Endodermal cell (in vitro differentiated cells): Measurements from ENCODE around the gene DNAJC5. TPM values are rescaled to one million over a fixed set of nuclear protein-coding genes. Genes with fewer than 3 reads are reported as not detected.

Experiments used
- DNase-seq: peaks from one replicate; pipeline ENCODE4 v3.0.0-alpha.2; 2017
- H3K27ac ChIP-seq: 2 replicates; pipeline ENCODE4 v1.5.1; 2013; ENCODE audit warnings: mild to moderate bottlenecking, low read depth, low read length, moderate library complexity
- H3K27me3 ChIP-seq: 2 replicates; pipeline ENCODE4 v1.6.1; 2013; ENCODE audit warnings: mild to moderate bottlenecking, low read length, moderate library complexity; ENCODE audit not compliant: insufficient read depth, control insufficient read depth, poor library complexity, severe bottlenecking
- H3K36me3 ChIP-seq: 2 replicates; pipeline ENCODE4 v1.7.0; 2013; ENCODE audit warnings: mild to moderate bottlenecking, low read length, moderate library complexity; ENCODE audit not compliant: control insufficient read depth, insufficient read depth
- H3K4me1 ChIP-seq: one replicate; pipeline ENCODE4 v1.7.0; 2013; ENCODE audit warnings: low read length; ENCODE audit not compliant: control insufficient read depth, insufficient read depth
- H3K4me3 ChIP-seq: 2 replicates; pipeline ENCODE4 v1.5.1; 2013; ENCODE audit warnings: mild to moderate bottlenecking, low read length, moderate library complexity
- H3K9ac ChIP-seq: 2 replicates; pipeline ENCODE4 v1.6.1; 2013; ENCODE audit warnings: mild to moderate bottlenecking, low read length, moderate library complexity; ENCODE audit not compliant: poor library complexity, severe bottlenecking; ENCODE audit errors: extremely low read depth
- H3K9me3 ChIP-seq: 2 replicates; pipeline ENCODE4 v1.6.1; 2013; ENCODE audit warnings: mild to moderate bottlenecking, low read length, moderate library complexity; ENCODE audit not compliant: control insufficient read depth
- H3K27ac Mint-ChIP-seq: 2 replicates; pipeline ENCODE4 v1.8.0; 2020; ENCODE audit warnings: mixed read lengths
- H3K27me3 Mint-ChIP-seq: 2 replicates; pipeline ENCODE4 v1.8.0; 2021; ENCODE audit warnings: mild to moderate bottlenecking, mixed read lengths; ENCODE audit not compliant: insufficient read depth
- H3K36me3 Mint-ChIP-seq: 2 replicates; pipeline ENCODE4 v1.8.0; 2020; ENCODE audit warnings: low read depth, mixed read lengths
- H3K4me1 Mint-ChIP-seq: 2 replicates; pipeline ENCODE4 v1.8.0; 2020; ENCODE audit warnings: mixed read lengths
- H3K4me3 Mint-ChIP-seq: 2 replicates; pipeline ENCODE4 v1.8.0; 2020; ENCODE audit warnings: mild to moderate bottlenecking, moderate library complexity, mixed read lengths
- H3K9me3 Mint-ChIP-seq: 2 replicates; pipeline ENCODE4 v1.8.0; 2020; ENCODE audit warnings: mild to moderate bottlenecking, mixed read lengths
- WGBS, 2 experiments: methylation state at CpG; one replicate each; pipeline versions ENCODE4 v1.1.5 to v1.1.7; 2013; ENCODE audit warnings: missing lambda C conversion rate in 2 of 2, mixed read lengths in 1 of 2; ENCODE audit not compliant: insufficient coverage in 1 of 2, insufficient read length in 1 of 2; 5-methylcytosine and 5-hydroxymethylcytosine counted together
- long read RNA-seq, 4 experiments: library from polyadenylated mRNA in 2 of 4; library from RNA in 1 of 4; library from capped mRNA in 1 of 4; stranded (forward) in 3 of 4; unstranded in 1 of 4; transcript quantifications; one replicate each; pipeline ENCODE4 v2.0.0, GENCODE V29; 2020 to 2021; ENCODE audit warnings: inconsistent platforms in 1 of 4
- polyA plus RNA-seq, 2 experiments: library from polyadenylated mRNA; stranded (reverse); fragments of 50-300 nt; gene quantifications; one replicate each; pipeline ENCODE4 v1.2.3, GENCODE V29; 2013
- total RNA-seq, 2 donors: library from RNA; stranded (reverse); fragmentation: NEBNext Ultra II Directional in 1 of 2; extraction: Animal tissue kit (Norgen Biotek cat#: 25700) in 1 of 2; gene quantifications; 2 replicates in 1 of 2; 3 replicates in 1 of 2; pipeline ENCODE4 v1.2.1, GENCODE V29; 2021
- TF ChIP-seq, protein P1 (sequence below): fragments of 200-600 bp; sonication (generic); conservative IDR thresholded peaks from 2 replicates; pipeline ENCODE4 v1.5.0; 2021; ENCODE audit warnings: antibody characterized with exemption, mild to moderate bottlenecking

The DNAJC5 gene, protein sequence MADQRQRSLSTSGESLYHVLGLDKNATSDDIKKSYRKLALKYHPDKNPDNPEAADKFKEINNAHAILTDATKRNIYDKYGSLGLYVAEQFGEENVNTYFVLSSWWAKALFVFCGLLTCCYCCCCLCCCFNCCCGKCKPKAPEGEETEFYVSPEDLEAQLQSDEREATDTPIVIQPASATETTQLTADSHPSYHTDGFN
- total RNA-seq = 10 to 100 TPM; 25.8 to 26.8 TPM
- polyA plus RNA-seq (2013, experiment 1 of 2) = 26.0 TPM
- 25.3 TPM for polyA plus RNA-seq (2013, experiment 2 of 2)
- long read RNA-seq, experiment 1, full-length matches to known transcripts = 3 of 16 reads
- long read RNA-seq, experiment 1, partial matches to known transcripts = 0 of 16 reads
- long read RNA-seq, experiment 1, other reads (novel, unspliced or antisense) = 13 of 16 reads
- long read RNA-seq, experiment 2, full-length matches to known transcripts = 14 of 36 reads
- long read RNA-seq, experiment 2, partial matches to known transcripts = 2 of 36 reads
- long read RNA-seq, experiment 2, other reads (novel, unspliced or antisense) = 20 of 36 reads
- long read RNA-seq, experiment 3, full-length matches to known transcripts = 1 of 3 reads
- long read RNA-seq, experiment 3, partial matches to known transcripts = 2 of 3 reads
- long read RNA-seq, experiment 3, other reads (novel, unspliced or antisense) = 0 of 3 reads
- long read RNA-seq, experiment 4, partial matches to known transcripts = 0 of 4 reads
- long read RNA-seq, experiment 4, other reads (novel, unspliced or antisense) = 4 of 4 reads

DNA sequence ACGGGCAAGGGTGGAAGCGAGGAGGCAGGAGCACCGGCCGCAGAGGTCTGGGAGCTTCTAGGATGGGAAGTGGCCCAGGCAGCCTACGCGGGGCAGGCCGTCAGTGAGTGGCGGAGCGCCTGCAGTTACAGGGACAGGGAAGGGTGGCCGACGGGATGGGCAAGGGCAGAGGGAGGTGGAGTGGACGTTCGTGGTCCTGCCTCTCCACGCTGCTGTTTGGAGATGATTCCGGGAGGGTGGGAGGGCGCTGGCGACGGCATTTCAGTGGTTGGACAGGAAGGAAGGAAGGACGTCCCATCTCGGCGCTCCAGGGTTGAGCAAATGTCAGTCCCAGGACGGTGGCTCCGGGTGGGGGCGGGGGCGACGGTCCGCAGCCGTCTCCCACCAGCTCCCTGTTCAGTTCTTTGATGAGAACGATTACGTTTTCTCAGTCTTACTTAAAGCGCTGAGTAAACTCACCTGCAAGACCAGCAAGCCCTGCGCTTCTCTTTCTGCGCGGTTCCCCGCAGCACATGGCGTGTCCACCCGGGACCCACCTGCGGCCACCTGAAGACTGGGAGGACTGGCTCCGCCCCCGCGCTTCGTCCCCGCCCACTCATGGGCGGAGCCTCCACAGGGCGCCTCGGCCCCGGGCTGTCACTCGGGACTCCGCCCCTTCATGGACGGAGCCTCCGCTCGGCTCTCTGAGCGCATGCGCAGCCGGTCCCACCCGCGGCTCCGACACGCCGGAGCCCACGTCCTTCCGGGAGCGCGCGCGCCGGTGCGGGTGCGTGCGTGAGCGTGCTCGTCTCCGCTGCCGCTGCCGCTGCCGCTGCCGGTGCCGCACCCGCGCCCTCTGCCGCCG is at the start of gene DNAJC5:
TSS of gene DNAJC5 (plus strand) at position 769 of the 844 bp plus-strand sequence. CDS start 33,220 bp downstream, outside the sequence.
- H3K27ac Mint-ChIP-seq = peak within 1 kb of the TSS; percentile 71
- peak within 1 kb of the TSS; percentile 67 for H3K4me3 Mint-ChIP-seq
- Histone ChIP-seq H3K9me3 (no peaks in the 10 kb centered on the region), H3K4me3 (peak within 1 kb of the TSS; percentile 93), H3K36me3 (peaks cover 23% of the 10 kb centered on the region), H3K27me3 (peaks cover 20% of the 10 kb centered on the region), H3K27ac (no peak within 1 kb of the TSS), H3K4me1 (peaks cover 7% of the 10 kb centered on the region), H3K9ac (peak within 1 kb of the TSS; percentile 86)
- WGBS, 2 experiments = 3 to 4% methylated on average over 37 to 82 of the region's 82 CpGs
- TF ChIP-seq, protein P1, sequence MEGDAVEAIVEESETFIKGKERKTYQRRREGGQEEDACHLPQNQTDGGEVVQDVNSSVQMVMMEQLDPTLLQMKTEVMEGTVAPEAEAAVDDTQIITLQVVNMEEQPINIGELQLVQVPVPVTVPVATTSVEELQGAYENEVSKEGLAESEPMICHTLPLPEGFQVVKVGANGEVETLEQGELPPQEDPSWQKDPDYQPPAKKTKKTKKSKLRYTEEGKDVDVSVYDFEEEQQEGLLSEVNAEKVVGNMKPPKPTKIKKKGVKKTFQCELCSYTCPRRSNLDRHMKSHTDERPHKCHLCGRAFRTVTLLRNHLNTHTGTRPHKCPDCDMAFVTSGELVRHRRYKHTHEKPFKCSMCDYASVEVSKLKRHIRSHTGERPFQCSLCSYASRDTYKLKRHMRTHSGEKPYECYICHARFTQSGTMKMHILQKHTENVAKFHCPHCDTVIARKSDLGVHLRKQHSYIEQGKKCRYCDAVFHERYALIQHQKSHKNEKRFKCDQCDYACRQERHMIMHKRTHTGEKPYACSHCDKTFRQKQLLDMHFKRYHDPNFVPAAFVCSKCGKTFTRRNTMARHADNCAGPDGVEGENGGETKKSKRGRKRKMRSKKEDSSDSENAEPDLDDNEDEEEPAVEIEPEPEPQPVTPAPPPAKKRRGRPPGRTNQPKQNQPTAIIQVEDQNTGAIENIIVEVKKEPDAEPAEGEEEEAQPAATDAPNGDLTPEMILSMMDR = no peak
- H3K36me3 Mint-ChIP-seq = peaks cover 35% of the 10 kb centered on the region
- no peaks in the 10 kb centered on the region for H3K9me3 Mint-ChIP-seq
- H3K27me3 Mint-ChIP-seq = peaks cover 27% of the 10 kb centered on the region
- peak; percentile 98 for DNase-seq
- peaks cover 33% of the 10 kb centered on the region for H3K4me1 Mint-ChIP-seq

DNA sequence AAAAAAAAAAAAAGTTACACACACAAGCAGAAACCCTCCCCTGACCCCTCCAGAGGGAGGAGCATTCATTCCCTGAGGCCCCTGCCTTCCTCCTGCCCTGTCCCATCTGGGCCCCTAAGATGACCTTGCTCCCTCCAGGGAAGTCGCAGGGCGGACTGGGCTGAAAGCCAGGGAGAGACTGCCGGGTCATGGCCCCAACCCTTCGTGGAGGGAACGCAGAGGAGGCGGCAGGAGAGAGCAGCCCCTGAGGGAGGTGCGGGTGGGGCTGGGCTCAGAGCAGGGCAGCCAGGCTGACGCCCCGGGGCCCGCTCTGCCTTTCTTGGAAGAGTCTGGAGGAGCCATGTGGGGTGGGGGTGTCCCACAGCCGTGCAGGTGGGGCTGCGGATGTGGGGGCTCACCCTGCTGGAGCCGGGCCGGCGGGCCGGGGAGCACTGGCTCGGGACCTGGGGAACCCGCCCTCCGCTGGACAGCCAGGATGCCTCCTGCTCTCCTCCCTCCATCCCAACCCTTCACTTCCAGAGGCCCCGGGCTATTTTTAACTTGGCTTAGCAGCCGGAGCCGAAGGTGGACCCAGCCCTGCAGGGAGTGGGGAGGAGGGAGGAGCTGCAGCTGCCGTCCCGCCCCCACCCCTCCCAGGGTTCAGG is 48.7 kb upstream of the DNAJC5 start:
- WGBS, 2 experiments = 21 to 26% methylated on average over 6 to 24 of the region's 24 CpGs
- no peaks in the 10 kb centered on the region for H3K9me3 Mint-ChIP-seq
- H3K4me3 ChIP-seq = peak overlapping the region; percentile 29
- no peaks in the 10 kb centered on the region for H3K9me3 ChIP-seq
- H3K27me3 Mint-ChIP-seq = peaks cover 7% of the 10 kb centered on the region
- H3K4me1 ChIP-seq = peaks cover 6% of the 10 kb centered on the region
- H3K4me3 Mint-ChIP-seq = peak overlapping the region; percentile 50
- peak overlapping the region; percentile 64 for H3K27ac Mint-ChIP-seq
- peaks cover 2% of the 10 kb centered on the region for H3K4me1 Mint-ChIP-seq
- DNase-seq = peak; percentile 91
- H3K27me3 ChIP-seq = no peaks in the 10 kb centered on the region
- H3K36me3 ChIP-seq = no peaks in the 10 kb centered on the region
- H3K9ac ChIP-seq = no peak overlapping the region
- TF ChIP-seq, protein P1 = no peak
- H3K27ac ChIP-seq = peak overlapping the region; percentile 15
- no peaks in the 10 kb centered on the region for H3K36me3 Mint-ChIP-seq

DNA sequence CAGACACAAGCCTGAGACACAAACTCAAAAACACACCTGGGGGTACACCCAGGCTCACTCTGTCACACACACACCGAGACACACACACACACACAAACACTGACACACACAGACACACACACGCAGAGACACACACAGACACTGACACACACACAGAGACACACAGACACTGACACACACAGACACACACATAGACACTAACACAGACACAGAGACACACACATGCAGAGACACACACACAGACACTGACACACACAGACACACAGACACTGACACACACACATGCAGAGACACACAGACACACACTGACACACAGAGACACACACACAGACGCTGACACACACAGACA is 48.1 kb upstream of the DNAJC5 start:
- peaks cover 7% of the 10 kb centered on the region for H3K27me3 Mint-ChIP-seq
- TF ChIP-seq, protein P1 = no peak
- WGBS, 2 experiments = 68% methylated on average over 3 of the region's 3 CpGs; no CpG with 5 or more reads in 1 of the 2 experiments

More for the DNA sequence above, 48.1 kb upstream of the DNAJC5 start:
- Mint-ChIP-seq H3K4me1 (peaks cover 2% of the 10 kb centered on the region), H3K4me3 (no peak overlapping the region), H3K9me3 (no peaks in the 10 kb centered on the region), H3K27ac (no peak overlapping the region), H3K36me3 (no peaks in the 10 kb centered on the region)
- no peak overlapping the region for H3K9ac ChIP-seq
- H3K9me3 ChIP-seq = no peaks in the 10 kb centered on the region
- H3K36me3 ChIP-seq = no peaks in the 10 kb centered on the region
- H3K27me3 ChIP-seq = no peaks in the 10 kb centered on the region
- no peak for DNase-seq
- H3K4me3 ChIP-seq = no peak overlapping the region
- no peak overlapping the region for H3K27ac ChIP-seq
- peaks cover 6% of the 10 kb centered on the region for H3K4me1 ChIP-seq
